B cell (primary cell): ENCODE data around the gene LGI1. TPM values are rescaled to one million over a fixed set of nuclear protein-coding genes. Genes with fewer than 3 reads are reported as not detected.

Experiments
- ATAC-seq: fragments of 200-7000 bp; cut with Tn5 transposase; one replicate; pipeline ENCODE4 v1.10.0; 2021; ENCODE audit warnings: low read depth, mild to moderate bottlenecking, moderate number of reproducible peaks, moderate library complexity
- CTCF ChIA-PET: fragments of 350-600 bp; sonication (Branson Sonifier 250); formaldehyde crosslinking; loops from one replicate; lab custom pipeline; 2021; ENCODE audit warnings: antibody characterized with exemption, inconsistent platforms; lab: Charles Lee
- POLR2A ChIA-PET: fragments of 350-600 bp; sonication (Branson Sonifier 250); formaldehyde crosslinking; loops from one replicate; lab custom pipeline; 2021; ENCODE audit warnings: antibody characterized with exemption; lab: Charles Lee
- DNase-seq: peaks from one replicate; pipeline ENCODE4 v3.0.0; 2013
- H2AFZ ChIP-seq: 2 replicates; pipeline ENCODE4 v1.6.1; 2012; ENCODE audit warnings: mild to moderate bottlenecking, low read depth, low read length; ENCODE audit not compliant: insufficient read depth, poor library complexity, severe bottlenecking
- H3K27ac ChIP-seq, 2 donors: 1 replicate in 1 of 2; 2 replicates in 1 of 2; pipeline ENCODE4 v1.5.1; 2012 to 2013; ENCODE audit warnings: low read length in 2 of 2, mild to moderate bottlenecking in 2 of 2, moderate library complexity in 1 of 2
- H3K27me3 ChIP-seq, 4 experiments: fragments of 200-600 bp in 1 of 4; sonication (generic) in 1 of 4; replicated peaks in 1 of 4; 1 replicate in 2 of 4; 2 replicates in 2 of 4; pipeline versions ENCODE4 v1.6.1 to v1.7.0; 2013 to 2016; ENCODE audit warnings: low read length in 3 of 4, mild to moderate bottlenecking in 2 of 4, mixed read lengths in 1 of 4, moderate library complexity in 1 of 4; ENCODE audit not compliant: insufficient read depth in 4 of 4, control insufficient read depth in 3 of 4; ENCODE audit errors: control extremely low read depth in 1 of 4
- H3K36me3 ChIP-seq, 2 experiments: replicated peaks in 1 of 2; 1 replicate in 1 of 2; 2 replicates in 1 of 2; pipeline versions ENCODE4 v1.6.1 to v1.7.1; 2013; ENCODE audit warnings: low read length in 1 of 2; ENCODE audit not compliant: insufficient read depth in 2 of 2, control insufficient read depth in 1 of 2; ENCODE audit errors: control extremely low read depth in 1 of 2, extremely low read depth in 1 of 2
- H3K4me1 ChIP-seq, 2 donors: fragments of 200-600 bp in 1 of 2; sonication (generic) in 1 of 2; 1 replicate in 1 of 2; 2 replicates in 1 of 2; pipeline versions ENCODE4 v1.5.1 to v1.6.1; 2013 to 2017; ENCODE audit warnings: low read length in 2 of 2; ENCODE audit not compliant: control insufficient read depth in 2 of 2, insufficient read depth in 2 of 2
- H3K4me2 ChIP-seq: replicated peaks from 2 replicates; pipeline ENCODE3; 2012; ENCODE audit warnings: mild to moderate bottlenecking, low read depth, low read length; ENCODE audit not compliant: poor library complexity, severe bottlenecking
- H3K4me3 ChIP-seq, 5 experiments: fragments of 200-600 bp in 1 of 5; sonication (generic) in 1 of 5; 1 replicate in 3 of 5; 2 replicates in 2 of 5; pipeline versions ENCODE4 v1.5.1 to v1.7.0; 2011 to 2016; ENCODE audit warnings: low read length in 4 of 5, mild to moderate bottlenecking in 4 of 5, low read depth in 2 of 5, control low read depth in 1 of 5, moderate library complexity in 1 of 5; ENCODE audit not compliant: insufficient read depth in 1 of 5; ENCODE audit errors: control extremely low read depth in 1 of 5, extremely low read depth in 1 of 5
- H3K79me2 ChIP-seq: fragments of 200-600 bp; sonication (generic); one replicate; pipeline ENCODE4 v1.6.0; 2016; ENCODE audit warnings: low read length; ENCODE audit not compliant: control insufficient read depth, insufficient read depth
- H3K9ac ChIP-seq: fragments of 200-600 bp; sonication (generic); 2 replicates; pipeline ENCODE4 v1.6.1; 2017; ENCODE audit warnings: mild to moderate bottlenecking, low read length, moderate library complexity
- H3K9me3 ChIP-seq, 3 donors: one replicate each; pipeline versions ENCODE4 v1.6.1 to v1.7.1; 2013; ENCODE audit warnings: low read length in 2 of 3; ENCODE audit not compliant: control insufficient read depth in 2 of 3, insufficient read depth in 1 of 3; ENCODE audit errors: control extremely low read depth in 1 of 3
- H4K20me1 ChIP-seq: 2 replicates; pipeline ENCODE4 v1.6.0; 2012; ENCODE audit warnings: mild to moderate bottlenecking, low read length; ENCODE audit not compliant: insufficient read depth, control insufficient read depth, poor library complexity, severe bottlenecking
- H3K27ac Mint-ChIP-seq: one replicate; pipeline ENCODE4 v1.8.0; 2021; ENCODE audit warnings: mixed read lengths
- H3K27me3 Mint-ChIP-seq: one replicate; pipeline ENCODE4 v1.8.0; 2021; ENCODE audit warnings: mixed read lengths
- H3K4me1 Mint-ChIP-seq: one replicate; pipeline ENCODE4 v1.8.0; 2021; ENCODE audit warnings: mixed read lengths
- H3K4me3 Mint-ChIP-seq: one replicate; pipeline ENCODE4 v1.8.0; 2021; ENCODE audit warnings: mixed read lengths
- H3K9me3 Mint-ChIP-seq: one replicate; pipeline ENCODE4 v1.8.0; 2022; ENCODE audit warnings: mixed read lengths; ENCODE audit not compliant: insufficient read depth
- EZH2 ChIP-seq: IDR thresholded peaks from 2 replicates; pipeline ENCODE4 v1.6.1; 2012; ENCODE audit warnings: borderline replicate concordance, low read depth, mild to moderate bottlenecking, moderate library complexity, low read length; ENCODE audit not compliant: insufficient read depth, poor library complexity, severe bottlenecking
- WGBS: methylation state at CpG from one replicate; pipeline ENCODE4 v1.1.5; 2013; ENCODE audit warnings: missing lambda C conversion rate; ENCODE audit not compliant: insufficient coverage; 5-methylcytosine and 5-hydroxymethylcytosine counted together
- intact Hi-C: fragments of 100-400 bp; cut with micrococcal nuclease; formaldehyde crosslinking; loops from one replicate; pipeline ENCODE4 v1.10.0; 2022
- polyA plus RNA-seq: library from polyadenylated mRNA; depleted of rRNA; stranded (reverse); fragments of >200 nt; gene quantifications from 2 replicates; pipeline ENCODE4 v1.2.3, GENCODE V29; 2012
- total RNA-seq, 2 donors: library from RNA; stranded (reverse); fragments of 120-200 nt in 1 of 2; gene quantifications; 1 replicate in 1 of 2; 2 replicates in 1 of 2; pipeline versions ENCODE4 v1.2.3 to v1.2.4, GENCODE V29; 2013 to 2022
- TF ChIP-seq, protein P1 (sequence below): fragments of 200-600 bp; IDR thresholded peaks from one replicate; pipeline ENCODE4 v1.8.0; 2022; ENCODE audit warnings: antibody characterized with exemption, mild to moderate bottlenecking

The LGI1 gene
- total and polyA plus RNA-seq, 2 donors (not counting 1 experiment from before 2014, with no cell fraction given) = not detected

DNA sequence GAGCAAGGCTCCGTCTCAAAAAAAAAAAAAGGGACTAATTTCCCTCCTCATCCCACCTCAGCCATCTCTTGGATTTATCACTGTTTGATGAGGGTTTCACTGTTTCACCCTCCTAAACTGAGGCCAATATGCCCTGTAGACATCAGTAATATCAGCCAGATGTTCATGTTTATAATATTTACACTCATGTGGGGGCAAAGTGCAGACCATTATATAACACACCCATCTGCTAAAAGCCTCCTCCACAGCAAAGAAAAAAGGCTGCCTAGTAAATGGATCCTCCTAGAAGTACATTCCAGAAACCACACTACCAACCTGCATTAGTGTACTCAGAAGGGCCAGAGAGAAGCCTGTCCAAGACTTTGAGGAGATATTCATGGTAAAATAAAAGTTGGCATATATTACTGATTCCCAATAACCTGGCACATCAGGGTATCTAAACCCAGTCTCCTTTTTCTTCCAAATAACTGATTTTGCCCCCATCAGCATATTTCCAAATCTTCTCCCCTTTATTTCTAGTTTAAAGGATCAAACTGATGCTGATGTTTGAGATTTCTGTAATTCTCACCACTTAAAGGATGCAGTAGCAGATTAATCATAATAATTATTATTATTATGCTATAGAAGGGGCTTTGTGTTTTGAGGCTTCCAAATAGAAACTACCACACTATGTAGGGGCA is 55.1 kb downstream of the LGI1 start:
- Histone ChIP-seq H3K27me3 (peaks cover 0 to 11% (median 6%) of the 10 kb centered on the region in 4 experiments), H3K4me1 (no peaks in the 10 kb centered on the region), H3K9ac (no peak overlapping the region), H3K4me3 (no peak overlapping the region), H3K9me3 (no peaks in the 10 kb centered on the region), H3K4me2 (no peak overlapping the region), H3K79me2 (no peaks in the 10 kb centered on the region), H3K36me3 (no peaks in the 10 kb centered on the region), H4K20me1 (no peaks in the 10 kb centered on the region), H3K27ac (no peak overlapping the region), H2AFZ (no peak overlapping the region)
- DNase-seq = no peak
- TF ChIP-seq EZH2 = no peak
- TF ChIP-seq, protein P1, sequence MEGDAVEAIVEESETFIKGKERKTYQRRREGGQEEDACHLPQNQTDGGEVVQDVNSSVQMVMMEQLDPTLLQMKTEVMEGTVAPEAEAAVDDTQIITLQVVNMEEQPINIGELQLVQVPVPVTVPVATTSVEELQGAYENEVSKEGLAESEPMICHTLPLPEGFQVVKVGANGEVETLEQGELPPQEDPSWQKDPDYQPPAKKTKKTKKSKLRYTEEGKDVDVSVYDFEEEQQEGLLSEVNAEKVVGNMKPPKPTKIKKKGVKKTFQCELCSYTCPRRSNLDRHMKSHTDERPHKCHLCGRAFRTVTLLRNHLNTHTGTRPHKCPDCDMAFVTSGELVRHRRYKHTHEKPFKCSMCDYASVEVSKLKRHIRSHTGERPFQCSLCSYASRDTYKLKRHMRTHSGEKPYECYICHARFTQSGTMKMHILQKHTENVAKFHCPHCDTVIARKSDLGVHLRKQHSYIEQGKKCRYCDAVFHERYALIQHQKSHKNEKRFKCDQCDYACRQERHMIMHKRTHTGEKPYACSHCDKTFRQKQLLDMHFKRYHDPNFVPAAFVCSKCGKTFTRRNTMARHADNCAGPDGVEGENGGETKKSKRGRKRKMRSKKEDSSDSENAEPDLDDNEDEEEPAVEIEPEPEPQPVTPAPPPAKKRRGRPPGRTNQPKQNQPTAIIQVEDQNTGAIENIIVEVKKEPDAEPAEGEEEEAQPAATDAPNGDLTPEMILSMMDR = no peak
- H3K27ac Mint-ChIP-seq = no peak overlapping the region
- CTCF ChIA-PET = interaction anchor here (1.7 to 3.6 kb wide), 2 partner anchors 8 to 111 kb away, joined by 9 to 40 read pairs; partner anchors contain the start of gene FRA10AC1
- H3K27me3 Mint-ChIP-seq = peaks cover 61% of the 10 kb centered on the region
- intact Hi-C loops = no loop called here
- POLR2A ChIA-PET = no interaction called here
- no peak for ATAC-seq
- no peak overlapping the region for H3K4me3 Mint-ChIP-seq
- WGBS = no CpG with 5 or more reads among the region's 1 CpG
- no peaks in the 10 kb centered on the region for H3K4me1 Mint-ChIP-seq
- H3K9me3 Mint-ChIP-seq = no peaks in the 10 kb centered on the region
